ENCODE results near the gene PLCXD3.
"Not testable (repeated sequence)": the region's sequence is repeated elsewhere in the genome, so short reads cannot be mapped to it uniquely, and the experiment has no call there.

PLCXD3 gene

GRCh38 chr5:41336471-41336870 lies 173.9 kb downstream of the PLCXD3 start:
- no peak for TF ChIP-seq CTCF (IDR thresholded peaks at IDR 0.05; ENCODE audit: low read depth, low read length)
- H3K4me3 ChIP-seq (replicated peaks in 1 of 2; ENCODE audit: low read depth in 2 of 2, low read length in 2 of 2), result no peak overlapping the region
- no peak for DNase-seq (ENCODE audit: low read depth in 2 of 2)

- DNase-seq (ENCODE audit: low read depth in 2 of 2), result no peak
- no peak for TF ChIP-seq CTCF (IDR thresholded peaks at IDR 0.05; ENCODE audit: low read depth, low read length)
- no peak overlapping the region for H3K4me3 ChIP-seq (replicated peaks in 1 of 2; ENCODE audit: low read depth in 2 of 2, low read length in 2 of 2)
Observed at GRCh38 chr5:41335596-41336181, 174.7 kb downstream of the PLCXD3 start.

- TF ChIP-seq CTCF (IDR thresholded peaks at IDR 0.05; ENCODE audit: low read depth, low read length), result no peak
- DNase-seq (ENCODE audit: low read depth in 2 of 2), result peak; percentile 44 to 60
- no peak overlapping the region for H3K4me3 ChIP-seq (replicated peaks in 1 of 2; ENCODE audit: low read depth in 2 of 2, low read length in 2 of 2)
Observed at GRCh38 chr5:41334758-41335157, 175.6 kb downstream of the PLCXD3 start.

- no peak overlapping the region for H3K4me3 ChIP-seq (replicated peaks in 1 of 2; ENCODE audit: low read depth in 2 of 2, low read length in 2 of 2)
- no peak for DNase-seq (ENCODE audit: low read depth in 2 of 2)
- no peak for TF ChIP-seq CTCF (IDR thresholded peaks at IDR 0.05; ENCODE audit: low read depth, low read length)
Observed at GRCh38 chr5:41334221-41334620, 176.2 kb downstream of the PLCXD3 start.

- H3K4me3 ChIP-seq (replicated peaks in 1 of 2; ENCODE audit: low read depth in 2 of 2, low read length in 2 of 2), result no peak overlapping the region
- TF ChIP-seq CTCF (IDR thresholded peaks at IDR 0.05; ENCODE audit: low read depth, low read length), result no peak
- DNase-seq (ENCODE audit: low read depth in 2 of 2), result peak in 1 of 2 donors; percentile 58
Observed at GRCh38 chr5:41325074-41325473, 185.3 kb downstream of the PLCXD3 start.

- H3K4me3 ChIP-seq (replicated peaks in 1 of 2; ENCODE audit: low read depth in 2 of 2, low read length in 2 of 2); DNase-seq (ENCODE audit: low read depth in 2 of 2): not testable (repeated sequence)
Observed at GRCh38 chr5:41322826-41323225, 187.6 kb downstream of the PLCXD3 start.

GRCh38 chr5:41312478-41313060 lies 197.8 kb downstream of the PLCXD3 start:
- no peak overlapping the region for H3K4me3 ChIP-seq (replicated peaks in 1 of 2; ENCODE audit: low read depth in 2 of 2, low read length in 2 of 2)
- TF ChIP-seq CTCF (IDR thresholded peaks at IDR 0.05; ENCODE audit: low read depth, low read length), result no peak
- no peak for DNase-seq (ENCODE audit: low read depth in 2 of 2)
